Measurements from ENCODE around the gene JPH2.

JPH2 gene

GRCh38 chr20:44187772-44188709, 1.1 kb upstream of the JPH2 start:
- DNase-seq (ENCODE audit: low spot score), result peak; percentile 77
- Histone ChIP-seq H3K27ac (peak overlapping the region; percentile 84 to 96), H3K4me3 (peak overlapping the region; percentile 87)
- no peak for TF ChIP-seq CTCF (IDR thresholded peaks at IDR 0.05)

GRCh38 chr20:44186674-44187053, 324 bp downstream of the JPH2 start:
- peak overlapping the region; percentile 84 to 96 for H3K27ac ChIP-seq
- no peak for DNase-seq (ENCODE audit: low spot score)
- no peak for TF ChIP-seq CTCF (IDR thresholded peaks at IDR 0.05)
- H3K4me3 ChIP-seq, result peak overlapping the region; percentile 87

- TF ChIP-seq CTCF (IDR thresholded peaks at IDR 0.05), result no peak
- Histone ChIP-seq H3K27ac (peak overlapping the region; percentile 84 to 96), H3K4me3 (peak overlapping the region; percentile 87)
- no peak for DNase-seq (ENCODE audit: low spot score)
Measured at GRCh38 chr20:44186201-44186600, 787 bp downstream of the JPH2 start.

DNA sequence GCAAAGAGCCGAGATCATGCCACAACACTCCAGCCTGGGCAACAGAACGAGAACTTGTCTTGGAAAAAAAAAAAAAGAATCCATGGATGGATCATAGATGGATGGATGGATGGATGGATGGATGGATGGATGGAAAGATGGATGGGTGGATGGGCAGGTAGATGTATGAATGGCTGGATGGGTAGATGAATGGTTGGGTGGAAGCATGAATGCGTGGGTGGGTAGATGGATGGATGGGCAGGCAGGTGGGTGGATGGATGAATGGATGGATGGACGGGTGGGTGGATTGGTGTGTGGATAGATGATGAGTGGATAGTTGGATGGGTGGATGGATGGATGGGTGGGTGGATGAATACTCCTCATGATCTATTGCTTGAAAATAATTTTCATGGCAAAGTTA, 1.4 kb downstream of the JPH2 start:
- no peak for DNase-seq (ENCODE audit: low spot score)
- peak overlapping the region; percentile 84 to 96 for H3K27ac ChIP-seq
- no peak for TF ChIP-seq CTCF (IDR thresholded peaks at IDR 0.05)
- H3K4me3 ChIP-seq, result peak overlapping the region; percentile 87

DNA sequence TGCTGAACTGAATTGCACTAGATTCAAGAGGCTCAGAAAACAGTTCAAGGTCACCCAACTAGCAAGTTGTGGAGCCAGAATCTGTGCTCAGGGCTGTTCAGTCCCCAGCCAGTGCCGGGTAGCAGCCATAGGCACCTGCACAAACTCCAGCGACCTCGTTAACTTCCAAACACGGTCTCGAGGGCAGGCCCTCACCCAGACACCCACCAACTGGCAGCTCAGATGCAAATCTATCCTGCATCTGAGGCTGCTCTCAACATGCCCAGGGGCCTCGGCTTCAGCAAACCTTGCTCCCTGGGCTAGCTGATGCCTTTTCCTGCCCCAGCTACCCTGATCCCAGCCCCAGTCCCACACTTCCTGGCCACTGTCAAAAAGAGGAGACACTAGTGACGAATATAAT, 3.7 kb downstream of the JPH2 start:
- Histone ChIP-seq H3K4me3 (peak overlapping the region; percentile 87), H3K27ac (peak overlapping the region; percentile 84 to 96)
- no peak for DNase-seq (ENCODE audit: low spot score)
- TF ChIP-seq CTCF (IDR thresholded peaks at IDR 0.05), result no peak

DNA sequence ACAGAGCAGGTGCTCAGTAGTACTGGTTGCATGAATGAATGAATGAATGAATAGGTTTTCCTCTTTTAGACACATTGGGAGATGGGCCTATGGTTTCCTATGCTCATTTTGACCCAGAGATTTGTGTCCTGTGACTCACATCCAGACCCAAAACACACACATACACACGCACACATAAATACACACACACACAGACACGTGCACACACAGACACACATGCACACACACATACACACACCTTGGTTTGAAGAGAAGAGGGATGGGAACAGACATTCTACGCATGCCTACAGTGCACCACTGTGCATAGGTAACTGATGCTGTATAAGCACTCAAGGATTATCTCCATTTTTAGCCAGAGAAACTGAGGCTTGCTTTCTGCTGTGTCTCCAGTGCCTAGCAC, 4.1 kb downstream of the JPH2 start:
- TF ChIP-seq CTCF (IDR thresholded peaks at IDR 0.05), result no peak
- Histone ChIP-seq H3K4me3 (peak overlapping the region; percentile 87), H3K27ac (peak overlapping the region; percentile 84 to 96)
- DNase-seq (ENCODE audit: low spot score), result no peak

All from coronary artery (tissue), 2 donors.